ENCODE results near the gene MMP2. TPM values are rescaled to one million over a fixed set of nuclear protein-coding genes. Genes with fewer than 3 reads are reported as not detected.

Gene MMP2
- total RNA-seq, 1 donor from 2014 or later = 153 TPM

- H3K27me3 Mint-ChIP-seq (ENCODE audit: low read depth) = no peaks in the 10 kb centered on the region
- DNase-seq (ENCODE audit: low read depth, low spot score) = no peak
- no peak overlapping the region for H3K27ac Mint-ChIP-seq (ENCODE audit: unreplicated experiment)
- H3K9me3 Mint-ChIP-seq = peaks cover 15% of the 10 kb centered on the region
- TF ChIP-seq, protein P1, sequence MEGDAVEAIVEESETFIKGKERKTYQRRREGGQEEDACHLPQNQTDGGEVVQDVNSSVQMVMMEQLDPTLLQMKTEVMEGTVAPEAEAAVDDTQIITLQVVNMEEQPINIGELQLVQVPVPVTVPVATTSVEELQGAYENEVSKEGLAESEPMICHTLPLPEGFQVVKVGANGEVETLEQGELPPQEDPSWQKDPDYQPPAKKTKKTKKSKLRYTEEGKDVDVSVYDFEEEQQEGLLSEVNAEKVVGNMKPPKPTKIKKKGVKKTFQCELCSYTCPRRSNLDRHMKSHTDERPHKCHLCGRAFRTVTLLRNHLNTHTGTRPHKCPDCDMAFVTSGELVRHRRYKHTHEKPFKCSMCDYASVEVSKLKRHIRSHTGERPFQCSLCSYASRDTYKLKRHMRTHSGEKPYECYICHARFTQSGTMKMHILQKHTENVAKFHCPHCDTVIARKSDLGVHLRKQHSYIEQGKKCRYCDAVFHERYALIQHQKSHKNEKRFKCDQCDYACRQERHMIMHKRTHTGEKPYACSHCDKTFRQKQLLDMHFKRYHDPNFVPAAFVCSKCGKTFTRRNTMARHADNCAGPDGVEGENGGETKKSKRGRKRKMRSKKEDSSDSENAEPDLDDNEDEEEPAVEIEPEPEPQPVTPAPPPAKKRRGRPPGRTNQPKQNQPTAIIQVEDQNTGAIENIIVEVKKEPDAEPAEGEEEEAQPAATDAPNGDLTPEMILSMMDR (conservative IDR thresholded peaks at IDR 0.05) = no peak
- H3K4me1 Mint-ChIP-seq = no peaks in the 10 kb centered on the region
- no peak overlapping the region for H3K4me3 Mint-ChIP-seq
- H3K36me3 Mint-ChIP-seq (ENCODE audit: low read depth) = peaks cover 23% of the 10 kb centered on the region
Measured at GRCh38 chr16:55521792-55522191, 42.8 kb downstream of the MMP2 start.

DNA sequence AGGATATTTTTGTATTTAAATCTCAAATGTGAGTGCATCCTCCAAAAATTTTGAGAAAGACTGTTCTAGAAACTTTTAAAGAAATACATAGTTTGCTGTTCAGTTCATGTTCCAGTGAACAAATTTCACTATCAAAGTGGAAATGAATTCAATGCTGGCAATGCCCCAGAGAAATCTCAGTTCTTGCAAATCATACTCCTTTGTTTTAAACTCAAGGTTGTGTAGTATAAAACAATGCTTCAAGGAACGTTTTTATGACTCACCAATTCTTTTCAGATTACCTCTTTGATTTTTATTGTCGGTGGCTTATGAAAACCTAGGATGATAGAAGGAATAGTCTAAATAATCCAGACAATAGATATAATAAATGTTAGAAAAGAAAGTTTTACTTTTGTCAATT lies 47.4 kb downstream of the MMP2 start:
- no peak for DNase-seq (ENCODE audit: low read depth, low spot score)
- TF ChIP-seq, protein P1 (conservative IDR thresholded peaks at IDR 0.05) = no peak
- Mint-ChIP-seq H3K27me3 (ENCODE audit: low read depth) (no peaks in the 10 kb centered on the region), H3K4me3 (no peak overlapping the region), H3K27ac (ENCODE audit: unreplicated experiment) (no peak overlapping the region), H3K4me1 (no peaks in the 10 kb centered on the region), H3K36me3 (ENCODE audit: low read depth) (peaks cover 9% of the 10 kb centered on the region), H3K9me3 (peaks cover 6% of the 10 kb centered on the region)

DNA sequence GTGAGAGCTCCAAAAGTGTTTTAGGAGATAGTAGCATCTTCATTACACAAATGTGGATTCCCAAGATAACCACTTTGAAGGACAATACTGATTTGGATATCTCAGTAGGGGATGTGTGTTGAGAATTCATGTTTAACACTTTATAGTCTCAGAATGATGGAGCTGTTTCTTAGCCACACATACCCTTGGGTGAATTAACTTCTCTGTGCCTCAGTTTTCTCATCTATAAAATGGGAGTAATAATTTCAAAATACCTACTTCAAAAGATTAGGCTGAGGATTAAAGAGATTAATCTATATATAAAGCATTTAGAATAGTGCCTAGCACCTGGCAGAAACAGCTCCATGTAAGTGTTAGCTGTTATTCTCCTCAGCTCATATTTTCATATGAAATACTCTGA lies 48.9 kb downstream of the MMP2 start:
- no peak overlapping the region for H3K27ac Mint-ChIP-seq (ENCODE audit: unreplicated experiment)

GRCh38 chr16:55529018-55529417 lies 50.0 kb downstream of the MMP2 start:
- TF ChIP-seq, protein P1 (conservative IDR thresholded peaks at IDR 0.05) = no peak
- no peaks in the 10 kb centered on the region for H3K9me3 Mint-ChIP-seq
- no peaks in the 10 kb centered on the region for H3K36me3 Mint-ChIP-seq (ENCODE audit: low read depth)
- no peak overlapping the region for H3K27ac Mint-ChIP-seq (ENCODE audit: unreplicated experiment)
- H3K27me3 Mint-ChIP-seq (ENCODE audit: low read depth) = no peaks in the 10 kb centered on the region
- no peak for DNase-seq (ENCODE audit: low read depth, low spot score)
- no peaks in the 10 kb centered on the region for H3K4me1 Mint-ChIP-seq
- H3K4me3 Mint-ChIP-seq = no peak overlapping the region

More for the DNA sequence above, 48.9 kb downstream of the MMP2 start:
- H3K9me3 Mint-ChIP-seq = no peaks in the 10 kb centered on the region
- no peaks in the 10 kb centered on the region for H3K4me1 Mint-ChIP-seq
- TF ChIP-seq, protein P1 (conservative IDR thresholded peaks at IDR 0.05) = no peak
- DNase-seq (ENCODE audit: low read depth, low spot score) = no peak
- H3K4me3 Mint-ChIP-seq = no peak overlapping the region
- no peaks in the 10 kb centered on the region for H3K27me3 Mint-ChIP-seq (ENCODE audit: low read depth)
- no peaks in the 10 kb centered on the region for H3K36me3 Mint-ChIP-seq (ENCODE audit: low read depth)

- Mint-ChIP-seq H3K4me3 (no peak overlapping the region), H3K27me3 (ENCODE audit: low read depth) (no peaks in the 10 kb centered on the region), H3K9me3 (no peaks in the 10 kb centered on the region), H3K27ac (ENCODE audit: unreplicated experiment) (no peak overlapping the region), H3K36me3 (ENCODE audit: low read depth) (no peaks in the 10 kb centered on the region), H3K4me1 (no peaks in the 10 kb centered on the region)
- no peak for DNase-seq (ENCODE audit: low read depth, low spot score)
- TF ChIP-seq, protein P1 (conservative IDR thresholded peaks at IDR 0.05) = no peak
Measured at GRCh38 chr16:55530316-55530856, 51.4 kb downstream of the MMP2 start.
